H1 (cell line): Measurements from ENCODE around the gene RFLNA. TPM values are rescaled to one million over a fixed set of nuclear protein-coding genes. Genes with fewer than 3 reads are reported as not detected.

Experiments
- ATF3 ChIP-seq: IDR thresholded peaks from 2 replicates; pipeline ENCODE4 v1.6.1; 2011; ENCODE audit warnings: low read depth, mild to moderate bottlenecking, low read length; ENCODE audit not compliant: insufficient read depth
- CHD1 ChIP-seq: IDR thresholded peaks from 2 replicates; pipeline ENCODE4 v1.6.1; 2012; ENCODE audit warnings: low read depth, low read length, improper control_type of control experiment
- CHD7 ChIP-seq: fragments of 300-600 bp; sonication (generic); IDR thresholded peaks from 2 replicates; pipeline ENCODE4 v1.7.1; 2012; ENCODE audit warnings: low read length, moderate library complexity, mild to moderate bottlenecking, inconsistent platforms; ENCODE audit not compliant: insufficient replicate concordance
- EZH2 ChIP-seq: fragments of 200-600 bp; sonication (generic); IDR thresholded peaks from 2 replicates; pipeline ENCODE4 v1.7.1; 2012; ENCODE audit warnings: low read depth, mild to moderate bottlenecking, moderate library complexity, low read length, inconsistent platforms; ENCODE audit not compliant: severe bottlenecking
- GABPA ChIP-seq: IDR thresholded peaks from 2 replicates; pipeline ENCODE4 v1.6.1; 2011; ENCODE audit warnings: mild to moderate bottlenecking, low read length, moderate library complexity, borderline replicate concordance; ENCODE audit not compliant: insufficient read depth
- SIX5 ChIP-seq: IDR thresholded peaks from 2 replicates; pipeline ENCODE4 v1.6.1; 2011; ENCODE audit warnings: mild to moderate bottlenecking, low read depth, low read length
- SP2 ChIP-seq: IDR thresholded peaks from 2 replicates; pipeline ENCODE4 v1.6.1; 2012; ENCODE audit warnings: mild to moderate bottlenecking, low read length, inconsistent platforms
- SUZ12 ChIP-seq: fragments of 200-600 bp; sonication (generic); IDR thresholded peaks from 2 replicates; pipeline ENCODE4 v1.6.1; 2012; ENCODE audit warnings: mild to moderate bottlenecking, inconsistent platforms, low read length, moderate library complexity, mixed read lengths
- USF2 ChIP-seq: IDR thresholded peaks from 2 replicates; pipeline ENCODE4 v1.6.1; 2011; ENCODE audit warnings: low read length, improper control_type of control experiment
- YY1 ChIP-seq: IDR thresholded peaks from 2 replicates; pipeline ENCODE4 v1.6.1; 2011; ENCODE audit warnings: low read depth, mild to moderate bottlenecking, low read length
- polyA plus RNA-seq, 7 experiments: library from polyadenylated mRNA; depleted of rRNA in 3 of 7; stranded (reverse) in 5 of 7; unstranded in 2 of 7; fragments of >200 nt in 5 of 7; fragments of 200-250 nt in 2 of 7; gene quantifications; 1 replicate in 5 of 7; 2 replicates in 1 of 7; 4 replicates in 1 of 7; pipeline versions ENCODE4 v1.2.1 to v1.2.3, GENCODE V29; 2011 to 2013; ENCODE audit warnings: missing spikeins in 2 of 7, mixed read lengths in 2 of 7
- total RNA-seq: library from RNA; stranded (reverse); fragmentation: NEBNext Ultra II Directional; extraction: Animal tissue kit (Norgen Biotek cat#: 25700); gene quantifications from 2 replicates; pipeline ENCODE4 v1.2.1, GENCODE V29; 2021

RFLNA gene
- total and polyA plus RNA-seq, 2 of the 8 experiments (the other 6 are each of a cell fraction or from before 2014, with no cell fraction given): 6.4 to 6.6 TPM

GRCh38 chr12:124279846-124280360 lies 15.0 kb upstream of the RFLNA start (continued):
- TF ChIP-seq CHD7 (no peak), ATF3 (no peak), EZH2 (no peak), SIX5 (no peak), USF2 (no peak), CHD1 (no peak), SP2 (no peak), SUZ12 (no peak), YY1 (no peak), GABPA (no peak)
